ENCODE results near the gene DHDDS.

DNA sequence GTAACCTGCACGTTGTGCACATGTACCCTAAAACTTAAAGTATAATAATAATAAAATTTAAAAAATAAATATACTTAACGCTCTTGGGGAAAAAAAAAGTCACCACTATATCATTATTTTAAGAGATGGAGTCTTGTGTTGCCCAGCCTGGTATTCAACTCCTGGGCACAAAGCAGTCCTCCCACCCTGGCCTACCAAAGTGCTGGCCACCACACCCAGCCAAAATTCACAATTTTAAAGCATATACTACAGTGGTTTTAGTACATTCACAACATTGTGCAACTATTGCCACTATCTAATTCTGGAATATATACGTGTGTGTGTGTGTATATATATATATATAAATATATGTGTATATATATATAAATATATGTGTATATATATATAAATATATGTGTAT, 46.0 kb downstream of the DHDDS start:
- TF ChIP-seq, protein P1, sequence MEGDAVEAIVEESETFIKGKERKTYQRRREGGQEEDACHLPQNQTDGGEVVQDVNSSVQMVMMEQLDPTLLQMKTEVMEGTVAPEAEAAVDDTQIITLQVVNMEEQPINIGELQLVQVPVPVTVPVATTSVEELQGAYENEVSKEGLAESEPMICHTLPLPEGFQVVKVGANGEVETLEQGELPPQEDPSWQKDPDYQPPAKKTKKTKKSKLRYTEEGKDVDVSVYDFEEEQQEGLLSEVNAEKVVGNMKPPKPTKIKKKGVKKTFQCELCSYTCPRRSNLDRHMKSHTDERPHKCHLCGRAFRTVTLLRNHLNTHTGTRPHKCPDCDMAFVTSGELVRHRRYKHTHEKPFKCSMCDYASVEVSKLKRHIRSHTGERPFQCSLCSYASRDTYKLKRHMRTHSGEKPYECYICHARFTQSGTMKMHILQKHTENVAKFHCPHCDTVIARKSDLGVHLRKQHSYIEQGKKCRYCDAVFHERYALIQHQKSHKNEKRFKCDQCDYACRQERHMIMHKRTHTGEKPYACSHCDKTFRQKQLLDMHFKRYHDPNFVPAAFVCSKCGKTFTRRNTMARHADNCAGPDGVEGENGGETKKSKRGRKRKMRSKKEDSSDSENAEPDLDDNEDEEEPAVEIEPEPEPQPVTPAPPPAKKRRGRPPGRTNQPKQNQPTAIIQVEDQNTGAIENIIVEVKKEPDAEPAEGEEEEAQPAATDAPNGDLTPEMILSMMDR (IDR thresholded peaks at IDR 0.05), result no peak
- no peak for TF ChIP-seq EP300 (IDR thresholded peaks at IDR 0.05)
